Measurements from ENCODE around the gene INTS15. TPM values are rescaled to one million over a fixed set of nuclear protein-coding genes. Genes with fewer than 3 reads are reported as not detected.
"Not testable (repeated sequence)": the region's sequence is repeated elsewhere in the genome, so short reads cannot be mapped to it uniquely, and the experiment has no call there.

Gene INTS15
- total RNA-seq, 4 donors from 2014 or later = 28.0 to 63.0 (median 34.0) TPM

DNA sequence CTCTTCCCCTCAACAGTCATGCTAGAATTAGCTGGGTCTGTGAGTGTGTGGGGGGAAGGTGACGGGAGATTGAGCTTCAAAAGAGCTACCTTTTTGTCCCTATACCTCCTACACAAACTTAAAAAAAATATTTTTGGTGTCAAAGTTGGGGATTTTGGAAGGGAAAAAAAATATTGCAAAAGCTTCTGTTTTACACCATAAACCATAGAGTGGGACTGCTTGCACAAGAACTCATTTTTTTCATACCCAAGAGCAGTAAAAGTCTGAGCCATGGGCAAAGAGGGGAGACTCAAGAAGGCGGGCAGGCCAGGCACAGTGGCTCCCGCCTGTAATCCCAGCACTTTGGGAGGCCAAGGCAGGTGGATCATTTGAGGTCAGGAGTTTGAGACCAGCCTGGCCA is 21.9 kb upstream of the INTS15 start:
- H3K27ac ChIP-seq = no peak overlapping the region
- H3K9me3 ChIP-seq = no peaks in the 10 kb centered on the region
- H3K36me3 ChIP-seq = no peaks in the 10 kb centered on the region
- no peaks in the 10 kb centered on the region for H3K4me1 ChIP-seq
- TF ChIP-seq, protein P1, sequence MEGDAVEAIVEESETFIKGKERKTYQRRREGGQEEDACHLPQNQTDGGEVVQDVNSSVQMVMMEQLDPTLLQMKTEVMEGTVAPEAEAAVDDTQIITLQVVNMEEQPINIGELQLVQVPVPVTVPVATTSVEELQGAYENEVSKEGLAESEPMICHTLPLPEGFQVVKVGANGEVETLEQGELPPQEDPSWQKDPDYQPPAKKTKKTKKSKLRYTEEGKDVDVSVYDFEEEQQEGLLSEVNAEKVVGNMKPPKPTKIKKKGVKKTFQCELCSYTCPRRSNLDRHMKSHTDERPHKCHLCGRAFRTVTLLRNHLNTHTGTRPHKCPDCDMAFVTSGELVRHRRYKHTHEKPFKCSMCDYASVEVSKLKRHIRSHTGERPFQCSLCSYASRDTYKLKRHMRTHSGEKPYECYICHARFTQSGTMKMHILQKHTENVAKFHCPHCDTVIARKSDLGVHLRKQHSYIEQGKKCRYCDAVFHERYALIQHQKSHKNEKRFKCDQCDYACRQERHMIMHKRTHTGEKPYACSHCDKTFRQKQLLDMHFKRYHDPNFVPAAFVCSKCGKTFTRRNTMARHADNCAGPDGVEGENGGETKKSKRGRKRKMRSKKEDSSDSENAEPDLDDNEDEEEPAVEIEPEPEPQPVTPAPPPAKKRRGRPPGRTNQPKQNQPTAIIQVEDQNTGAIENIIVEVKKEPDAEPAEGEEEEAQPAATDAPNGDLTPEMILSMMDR (IDR thresholded peaks at IDR 0.05) = no peak
- no peak for TF ChIP-seq EP300 (IDR thresholded peaks at IDR 0.05)
- TF ChIP-seq POLR2A (IDR thresholded peaks at IDR 0.05) = no peak
- H3K4me3 ChIP-seq = no peak overlapping the region
- 86 to 91% methylated on average over 3 of the region's 3 CpGs for WGBS, 2 donors
- DNase-seq (ENCODE audit: low spot score in 2 of 2) = no peak
- H3K27me3 ChIP-seq = no peaks in the 10 kb centered on the region

DNA sequence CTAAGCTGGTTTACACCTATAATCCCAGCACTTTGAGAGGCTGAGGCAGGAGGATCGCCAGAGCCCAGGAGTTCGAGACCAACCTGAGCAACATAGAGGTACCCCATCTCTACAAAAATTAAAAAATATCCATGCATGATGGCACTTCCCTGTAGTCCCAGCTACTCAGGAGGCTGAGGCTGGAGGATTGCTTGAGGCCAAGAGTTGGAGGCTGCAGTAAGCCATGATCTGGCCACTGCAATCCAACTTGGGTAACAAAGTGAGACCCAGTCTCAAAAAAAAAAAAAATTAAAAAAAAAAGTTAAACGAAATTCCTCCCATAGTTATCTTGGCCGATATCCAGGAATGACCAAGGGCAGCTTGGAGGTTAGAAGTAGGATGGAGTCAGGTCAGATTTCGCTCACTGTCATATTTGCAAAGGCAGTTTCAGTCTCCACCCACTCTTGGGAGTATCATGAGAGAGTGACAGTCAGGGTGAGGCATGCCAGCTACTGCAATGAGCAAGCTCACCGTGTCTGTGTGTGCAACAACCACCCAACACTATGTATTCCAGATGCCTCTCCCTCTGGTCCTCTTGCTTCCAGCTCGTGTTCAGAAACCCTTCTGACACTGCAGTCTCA is 18.6 kb upstream of the INTS15 start:
- H3K36me3 ChIP-seq = no peaks in the 10 kb centered on the region
- H3K9me3 ChIP-seq = no peaks in the 10 kb centered on the region
- DNase-seq (ENCODE audit: low spot score in 2 of 2) = no peak
- TF ChIP-seq EP300 (IDR thresholded peaks at IDR 0.05) (no peak), POLR2A (IDR thresholded peaks at IDR 0.05) (no peak)
- TF ChIP-seq, protein P1 (IDR thresholded peaks at IDR 0.05) = no peak
- no peaks in the 10 kb centered on the region for H3K27me3 ChIP-seq
- H3K27ac ChIP-seq = no peak overlapping the region
- WGBS, 2 donors = 53 to 57% methylated on average over 7 of the region's 7 CpGs
- H3K4me1 ChIP-seq = peaks cover 0 to under 1% (median 0%) of the 10 kb centered on the region in 4 donors
- H3K4me3 ChIP-seq = no peak overlapping the region

DNA sequence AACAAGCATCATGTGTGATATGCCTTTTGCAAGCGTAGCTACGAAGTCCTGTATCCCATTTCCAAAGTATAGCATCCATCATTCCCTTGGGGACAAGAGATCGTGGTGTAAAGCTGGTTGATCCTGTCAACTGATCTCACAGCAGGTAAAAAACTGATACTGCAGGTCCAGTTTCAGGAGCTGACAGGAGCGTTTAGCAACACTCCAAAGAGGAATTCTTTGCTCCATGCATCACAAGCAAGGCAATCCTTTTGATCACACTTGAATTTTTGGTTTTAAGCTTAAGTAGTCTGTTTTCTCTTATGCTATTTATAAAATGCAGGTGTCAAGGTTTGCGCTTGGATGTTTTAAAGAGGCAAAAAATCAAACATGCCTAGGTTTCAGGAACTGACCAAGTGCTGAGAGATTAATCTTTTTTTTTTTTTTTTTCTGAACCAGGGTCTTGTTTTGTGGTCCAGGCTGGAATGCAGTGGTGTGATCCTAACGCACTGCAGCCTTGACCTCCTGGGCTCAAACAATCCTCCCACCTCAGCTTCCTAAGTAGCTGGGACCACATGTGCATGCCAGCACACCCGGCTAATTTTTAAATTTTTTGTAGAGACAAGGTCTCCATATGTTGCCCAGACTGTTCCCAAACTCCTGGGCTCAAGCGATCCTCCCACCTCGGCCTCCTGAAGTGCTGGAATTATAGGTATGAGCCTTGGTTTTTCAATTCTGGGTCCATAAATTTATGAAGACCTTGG is 14.4 kb upstream of the INTS15 start:
- 75 to 84% methylated on average over 9 of the region's 9 CpGs for WGBS, 2 donors
- TF ChIP-seq POLR2A (IDR thresholded peaks at IDR 0.05) = no peak
- TF ChIP-seq, protein P1 (IDR thresholded peaks at IDR 0.05) = no peak
- no peak for TF ChIP-seq EP300 (IDR thresholded peaks at IDR 0.05)

DNA sequence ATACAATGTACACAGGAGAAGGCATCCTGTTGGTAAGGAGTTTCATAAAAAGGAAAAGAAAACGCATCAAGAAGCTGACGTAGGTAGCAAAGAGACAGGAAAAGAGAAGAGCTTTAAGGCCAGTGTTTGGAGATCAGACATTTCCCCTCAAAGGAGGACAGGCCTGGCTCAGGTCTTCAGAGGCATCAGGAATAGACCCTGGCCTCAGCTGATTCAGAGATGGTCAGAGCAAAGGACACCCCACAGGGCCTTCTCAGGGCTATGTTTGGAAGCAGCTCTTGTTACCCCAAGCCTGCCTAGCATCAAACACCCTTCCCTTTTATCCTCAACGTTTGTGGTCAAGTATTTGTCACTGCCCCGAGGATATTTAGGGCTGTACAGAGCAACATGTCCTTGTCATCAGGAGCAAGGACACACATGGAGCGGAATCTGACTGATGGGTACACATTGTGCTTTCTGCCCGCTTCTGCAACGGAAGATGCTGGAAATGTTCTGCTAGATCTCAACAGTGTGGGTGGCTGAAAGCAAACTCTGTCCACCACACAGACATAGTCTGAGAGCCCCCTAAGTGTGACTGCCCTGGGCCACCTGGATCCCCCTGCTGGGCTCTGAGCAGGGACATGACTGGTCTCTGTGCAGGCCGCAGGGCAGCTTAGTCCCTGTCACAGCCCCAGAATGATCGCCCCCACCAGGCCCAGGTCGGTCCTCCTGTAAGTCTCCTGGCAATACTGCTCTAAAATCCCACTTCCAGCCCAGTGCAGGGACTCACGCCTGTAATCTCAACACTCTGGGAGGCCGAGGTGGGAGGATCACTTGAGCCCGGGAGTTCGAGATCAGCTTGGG is 13.6 kb upstream of the INTS15 start:
- peak overlapping the region in 1 of 4 donors; percentile 97 for H3K27ac ChIP-seq
- TF ChIP-seq, protein P1 (IDR thresholded peaks at IDR 0.05) = no peak
- no peak for TF ChIP-seq EP300 (IDR thresholded peaks at IDR 0.05)
- no peak for TF ChIP-seq POLR2A (IDR thresholded peaks at IDR 0.05)
- WGBS, 2 donors = 79 to 80% methylated on average over 12 to 14 of the region's 14 CpGs

More for the DNA sequence above, 14.4 kb upstream of the INTS15 start:
- Histone ChIP-seq H3K27ac (no peak overlapping the region), H3K9me3 (no peaks in the 10 kb centered on the region), H3K4me1 (peaks cover 0 to 4% (median 0%) of the 10 kb centered on the region in 4 donors), H3K36me3 (peaks cover 0 to 13% (median 0%) of the 10 kb centered on the region in 3 donors), H3K4me3 (no peak overlapping the region), H3K27me3 (no peaks in the 10 kb centered on the region)
- DNase-seq (ENCODE audit: low spot score in 2 of 2) = no peak

DNA sequence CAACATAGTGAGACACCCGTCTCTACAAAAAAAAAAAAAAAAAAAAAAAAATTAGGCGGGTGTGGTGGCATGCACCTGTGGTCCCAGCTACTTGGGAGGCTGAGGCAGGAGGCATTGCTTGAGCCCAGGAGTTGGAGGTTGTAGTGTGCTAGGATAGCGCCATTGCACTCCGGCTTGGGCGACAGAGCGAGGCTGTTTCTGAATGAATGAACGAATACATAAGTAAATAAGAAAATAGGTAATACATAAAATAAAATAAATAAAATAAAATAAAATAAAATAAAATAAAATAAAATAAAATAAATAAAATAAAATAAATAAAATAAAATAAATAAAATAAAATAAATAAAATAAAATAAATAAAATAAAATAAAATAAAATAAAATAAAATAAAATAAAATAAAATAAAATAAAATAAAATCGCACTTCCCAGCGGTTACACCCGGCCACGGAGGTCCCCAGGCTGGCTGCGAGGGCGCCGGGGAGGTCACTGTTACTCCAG is 12.9 kb upstream of the INTS15 start:
- peaks cover 0 to 28% (median 6%) of the 10 kb centered on the region in 3 donors for H3K36me3 ChIP-seq
- DNase-seq (ENCODE audit: low spot score in 2 of 2); H3K9me3 ChIP-seq; H3K27me3 ChIP-seq; H3K4me1 ChIP-seq: not testable (repeated sequence)
- WGBS, 2 donors = 19 to 24% methylated on average over 14 of the region's 14 CpGs
- H3K4me3 ChIP-seq = peak overlapping the region; percentile 49 to 96 (median 78)
- peak overlapping the region; percentile 88 to 97 (median 94) for H3K27ac ChIP-seq

More for the DNA sequence above, 13.6 kb upstream of the INTS15 start:
- DNase-seq (ENCODE audit: low spot score in 2 of 2) = no peak
- peak overlapping the region; percentile 49 to 96 (median 78) for H3K4me3 ChIP-seq
- H3K27me3 ChIP-seq = no peaks in the 10 kb centered on the region
- H3K4me1 ChIP-seq = peaks cover 0 to 4% (median 0%) of the 10 kb centered on the region in 4 donors
- H3K9me3 ChIP-seq = no peaks in the 10 kb centered on the region
- peaks cover 0 to 21% (median 0%) of the 10 kb centered on the region in 3 donors for H3K36me3 ChIP-seq

All from tibial nerve (tissue), 4 donors.